ENCODE results near the gene KCNJ1. TPM values are rescaled to one million over a fixed set of nuclear protein-coding genes. Genes with fewer than 3 reads are reported as not detected.

Gene KCNJ1
- total RNA-seq, 2 donors from 2014 or later = not detected

- DNase-seq (ENCODE audit: low spot score) = no peak
- H3K36me3 ChIP-seq = no peaks in the 10 kb centered on the region
- TF ChIP-seq CTCF (IDR thresholded peaks at IDR 0.05) = no peak
- peak overlapping the region in 1 of 2 donors; percentile 1 for H3K27ac ChIP-seq
- H3K4me1 ChIP-seq = peaks cover 0 to 43% of the 10 kb centered on the region in 2 donors
- no peaks in the 10 kb centered on the region for H3K27me3 ChIP-seq
- H3K4me3 ChIP-seq = no peak overlapping the region
- no peaks in the 10 kb centered on the region for H3K9me3 ChIP-seq
Measured at GRCh38 chr11:128900468-128900867, 33.4 kb upstream of the KCNJ1 start.

- Histone ChIP-seq H3K4me3 (no peak overlapping the region), H3K36me3 (no peaks in the 10 kb centered on the region), H3K27me3 (no peaks in the 10 kb centered on the region), H3K4me1 (peaks cover 0 to 43% of the 10 kb centered on the region in 2 donors), H3K27ac (peak overlapping the region in 1 of 2 donors; percentile 64), H3K9me3 (no peaks in the 10 kb centered on the region)
- TF ChIP-seq CTCF (IDR thresholded peaks at IDR 0.05) = no peak
- no peak for DNase-seq (ENCODE audit: low spot score)
Measured at GRCh38 chr11:128898580-128899344, 31.7 kb upstream of the KCNJ1 start.

GRCh38 chr11:128897826-128898225 is 30.7 kb upstream of the KCNJ1 start:
- no peak overlapping the region for H3K4me3 ChIP-seq

GRCh38 chr11:128896356-128896755 is 29.3 kb upstream of the KCNJ1 start:
- TF ChIP-seq CTCF (IDR thresholded peaks at IDR 0.05) = no peak
- DNase-seq (ENCODE audit: low spot score) = no peak
- Histone ChIP-seq H3K9me3 (no peaks in the 10 kb centered on the region), H3K27me3 (no peaks in the 10 kb centered on the region), H3K27ac (peak overlapping the region in 1 of 2 donors; percentile 89), H3K4me1 (peaks cover 0 to 61% of the 10 kb centered on the region in 2 donors), H3K4me3 (no peak overlapping the region), H3K36me3 (no peaks in the 10 kb centered on the region)

More at GRCh38 chr11:128897826-128898225, 30.7 kb upstream of the KCNJ1 start:
- no peaks in the 10 kb centered on the region for H3K27me3 ChIP-seq
- no peaks in the 10 kb centered on the region for H3K9me3 ChIP-seq
- TF ChIP-seq CTCF (IDR thresholded peaks at IDR 0.05) = no peak
- no peaks in the 10 kb centered on the region for H3K36me3 ChIP-seq
- H3K4me1 ChIP-seq = peaks cover 0 to 46% of the 10 kb centered on the region in 2 donors
- peak overlapping the region in 1 of 2 donors; percentile 64 for H3K27ac ChIP-seq
- no peak for DNase-seq (ENCODE audit: low spot score)

GRCh38 chr11:128895526-128895925 is 28.4 kb upstream of the KCNJ1 start:
- no peak for TF ChIP-seq CTCF (IDR thresholded peaks at IDR 0.05)
- Histone ChIP-seq H3K27ac (peak overlapping the region; percentile 74 to 89), H3K27me3 (no peaks in the 10 kb centered on the region), H3K4me3 (no peak overlapping the region), H3K36me3 (no peaks in the 10 kb centered on the region), H3K4me1 (peaks cover 0 to 67% of the 10 kb centered on the region in 2 donors), H3K9me3 (no peaks in the 10 kb centered on the region)
- DNase-seq (ENCODE audit: low spot score) = no peak
